B cell (primary cell): ENCODE measurements around the gene TAS2R40.

Source experiments
- EZH2 ChIP-seq: IDR thresholded peaks from 2 replicates; pipeline ENCODE4 v1.6.1; 2012; ENCODE audit warnings: borderline replicate concordance, low read depth, mild to moderate bottlenecking, moderate library complexity, low read length; ENCODE audit not compliant: insufficient read depth, poor library complexity, severe bottlenecking
- TF ChIP-seq, protein P1 (sequence below): fragments of 200-600 bp; IDR thresholded peaks from one replicate; pipeline ENCODE4 v1.8.0; 2022; ENCODE audit warnings: antibody characterized with exemption, mild to moderate bottlenecking

- TF ChIP-seq, protein P1, sequence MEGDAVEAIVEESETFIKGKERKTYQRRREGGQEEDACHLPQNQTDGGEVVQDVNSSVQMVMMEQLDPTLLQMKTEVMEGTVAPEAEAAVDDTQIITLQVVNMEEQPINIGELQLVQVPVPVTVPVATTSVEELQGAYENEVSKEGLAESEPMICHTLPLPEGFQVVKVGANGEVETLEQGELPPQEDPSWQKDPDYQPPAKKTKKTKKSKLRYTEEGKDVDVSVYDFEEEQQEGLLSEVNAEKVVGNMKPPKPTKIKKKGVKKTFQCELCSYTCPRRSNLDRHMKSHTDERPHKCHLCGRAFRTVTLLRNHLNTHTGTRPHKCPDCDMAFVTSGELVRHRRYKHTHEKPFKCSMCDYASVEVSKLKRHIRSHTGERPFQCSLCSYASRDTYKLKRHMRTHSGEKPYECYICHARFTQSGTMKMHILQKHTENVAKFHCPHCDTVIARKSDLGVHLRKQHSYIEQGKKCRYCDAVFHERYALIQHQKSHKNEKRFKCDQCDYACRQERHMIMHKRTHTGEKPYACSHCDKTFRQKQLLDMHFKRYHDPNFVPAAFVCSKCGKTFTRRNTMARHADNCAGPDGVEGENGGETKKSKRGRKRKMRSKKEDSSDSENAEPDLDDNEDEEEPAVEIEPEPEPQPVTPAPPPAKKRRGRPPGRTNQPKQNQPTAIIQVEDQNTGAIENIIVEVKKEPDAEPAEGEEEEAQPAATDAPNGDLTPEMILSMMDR = no peak
- TF ChIP-seq EZH2 = no peak
Measured at GRCh38 chr7:143217806-143218205, 4.0 kb upstream of the TAS2R40 start.
